AG10803 (cell line): ENCODE measurements around the gene EPHB4.
"Not testable (repeated sequence)": the region's sequence is repeated elsewhere in the genome, so short reads cannot be mapped to it uniquely, and the experiment has no call there.

Experiments
- DNase-seq: peaks from one replicate; pipeline ENCODE4 v3.0.0; 2010; ENCODE audit warnings: low read depth
- H3K4me3 ChIP-seq: 2 replicates; pipeline ENCODE4 v1.5.1; 2011; ENCODE audit warnings: mild to moderate bottlenecking, low read length, control low read depth
- CTCF ChIP-seq: conservative IDR thresholded peaks from 2 replicates; pipeline ENCODE4 v1.5.1; 2011; ENCODE audit warnings: mild to moderate bottlenecking, low read length, control low read depth, inconsistent platforms

Gene EPHB4

GRCh38 chr7:100763556-100764140, 63.7 kb downstream of the EPHB4 start:
- no peak overlapping the region for H3K4me3 ChIP-seq
- no peak for TF ChIP-seq CTCF
- no peak for DNase-seq

- H3K4me3 ChIP-seq, DNase-seq: not testable (repeated sequence)
These were observed 64.5 kb downstream of the EPHB4 start for GRCh38 chr7:100762841-100763240.

GRCh38 chr7:100759357-100760171, 67.8 kb downstream of the EPHB4 start:
- DNase-seq: no peak
- TF ChIP-seq CTCF: no peak
- H3K4me3 ChIP-seq: no peak overlapping the region

DNA sequence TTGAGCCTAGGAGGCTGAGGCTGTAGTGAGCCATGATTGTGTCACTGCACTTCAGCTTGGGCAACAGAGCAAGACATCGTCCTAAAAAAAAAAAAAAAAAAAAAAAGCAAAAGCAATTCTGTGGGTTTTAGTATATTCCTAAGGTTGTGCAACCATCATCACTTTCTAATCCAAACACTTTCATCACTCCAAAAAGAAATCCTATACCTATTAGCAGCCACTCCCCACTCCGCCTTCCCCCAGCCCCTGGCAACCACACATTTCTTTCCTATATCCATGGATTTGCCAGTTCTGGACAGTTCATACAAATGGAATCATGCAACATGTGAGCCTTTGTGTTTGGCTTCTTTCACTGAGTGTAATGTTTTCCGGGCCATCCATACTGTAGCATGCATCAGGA, 73.6 kb downstream of the EPHB4 start:
- DNase-seq: peak; percentile 44
- TF ChIP-seq CTCF: no peak
- H3K4me3 ChIP-seq: no peak overlapping the region

GRCh38 chr7:100752994-100753393, 74.3 kb downstream of the EPHB4 start:
- no peak for TF ChIP-seq CTCF
- no peak for DNase-seq
- H3K4me3 ChIP-seq: no peak overlapping the region
